Measurements from ENCODE around the gene MTAP.

MTAP gene

DNA sequence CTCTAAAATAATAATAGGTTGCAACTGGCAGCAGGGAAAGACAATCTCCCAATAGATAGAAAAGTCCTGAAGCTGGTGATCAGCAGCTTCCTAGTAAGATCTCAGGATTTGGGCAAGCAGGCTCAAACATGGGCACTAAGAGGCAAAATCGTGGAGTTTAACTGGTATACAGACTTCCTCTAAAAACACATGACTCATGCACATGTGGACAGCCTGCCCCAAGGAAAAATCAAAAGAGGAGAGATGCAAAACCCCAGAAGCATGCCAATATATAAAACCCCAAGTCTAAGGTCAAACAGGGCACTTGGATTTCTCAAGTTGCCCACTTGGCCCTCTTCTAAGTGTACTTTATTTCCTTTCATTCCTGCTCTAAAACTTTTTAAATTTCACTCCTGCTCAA, 129.0 kb downstream of the MTAP start:
- no peak overlapping the region for H3K27ac ChIP-seq (ENCODE audit: low read depth, low read length)
- no peak overlapping the region for H3K4me2 ChIP-seq (ENCODE audit: low read length)
- TF ChIP-seq CTCF (IDR thresholded peaks at IDR 0.05; ENCODE audit: low read depth, low read length, poor library complexity, severe bottlenecking) (no peak), EZH2phosphoT487 (IDR thresholded peaks at IDR 0.05; ENCODE audit: borderline replicate concordance, low read length) (no peak)
- H3F3A ChIP-seq (ENCODE audit: control insufficient read depth, insufficient read depth), result no peaks in the 10 kb centered on the region
- no peak overlapping the region for H3K4me3 ChIP-seq (ENCODE audit: low read length)
- no peaks in the 10 kb centered on the region for H3K27me3 ChIP-seq (ENCODE audit: control insufficient read depth, low read length)
- no peaks in the 10 kb centered on the region for H3K4me1 ChIP-seq (ENCODE audit: control insufficient read depth, low read length)
- H3K9me3 ChIP-seq (ENCODE audit: control insufficient read depth, insufficient read depth, low read length), result no peaks in the 10 kb centered on the region
- no peaks in the 10 kb centered on the region for H3K79me2 ChIP-seq (ENCODE audit: control insufficient read depth, low read length)
- H3K9me2 ChIP-seq (replicated peaks; ENCODE audit: control insufficient read depth, low read length), result no peaks in the 10 kb centered on the region
- no peaks in the 10 kb centered on the region for H4K20me1 ChIP-seq (ENCODE audit: control insufficient read depth, insufficient read depth, low read depth, low read length)
- no peaks in the 10 kb centered on the region for H3K36me3 ChIP-seq (ENCODE audit: control insufficient read depth, low read length)

- Histone ChIP-seq H3K4me3 (ENCODE audit: low read length) (no peak overlapping the region), H3K4me1 (ENCODE audit: control insufficient read depth, low read length) (no peaks in the 10 kb centered on the region), H3F3A (ENCODE audit: control insufficient read depth, insufficient read depth) (no peaks in the 10 kb centered on the region), H4K20me1 (ENCODE audit: control insufficient read depth, insufficient read depth, low read depth, low read length) (no peaks in the 10 kb centered on the region), H3K4me2 (ENCODE audit: low read length) (no peak overlapping the region), H3K9me3 (ENCODE audit: control insufficient read depth, insufficient read depth, low read length) (no peaks in the 10 kb centered on the region), H3K27ac (ENCODE audit: low read depth, low read length) (no peak overlapping the region), H3K36me3 (ENCODE audit: control insufficient read depth, low read length) (no peaks in the 10 kb centered on the region), H3K79me2 (ENCODE audit: control insufficient read depth, low read length) (no peaks in the 10 kb centered on the region), H3K9me2 (replicated peaks; ENCODE audit: control insufficient read depth, low read length) (no peaks in the 10 kb centered on the region), H3K27me3 (ENCODE audit: control insufficient read depth, low read length) (no peaks in the 10 kb centered on the region)
- TF ChIP-seq EZH2phosphoT487 (IDR thresholded peaks at IDR 0.05; ENCODE audit: borderline replicate concordance, low read length) (no peak), CTCF (IDR thresholded peaks at IDR 0.05; ENCODE audit: low read depth, low read length, poor library complexity, severe bottlenecking) (no peak)
These were observed 130.8 kb downstream of the MTAP start for GRCh38 chr9:21933281-21933680.

- Histone ChIP-seq H3F3A (ENCODE audit: control insufficient read depth, insufficient read depth) (no peaks in the 10 kb centered on the region), H4K20me1 (ENCODE audit: control insufficient read depth, insufficient read depth, low read depth, low read length) (no peaks in the 10 kb centered on the region), H3K4me1 (ENCODE audit: control insufficient read depth, low read length) (no peaks in the 10 kb centered on the region), H3K27me3 (ENCODE audit: control insufficient read depth, low read length) (no peaks in the 10 kb centered on the region), H3K79me2 (ENCODE audit: control insufficient read depth, low read length) (no peaks in the 10 kb centered on the region), H3K27ac (ENCODE audit: low read depth, low read length) (no peak overlapping the region), H3K36me3 (ENCODE audit: control insufficient read depth, low read length) (no peaks in the 10 kb centered on the region), H3K9me2 (replicated peaks; ENCODE audit: control insufficient read depth, low read length) (no peaks in the 10 kb centered on the region), H3K4me2 (ENCODE audit: low read length) (no peak overlapping the region), H3K4me3 (ENCODE audit: low read length) (no peak overlapping the region), H3K9me3 (ENCODE audit: control insufficient read depth, insufficient read depth, low read length) (no peaks in the 10 kb centered on the region)
- TF ChIP-seq EZH2phosphoT487 (IDR thresholded peaks at IDR 0.05; ENCODE audit: borderline replicate concordance, low read length), result no peak
- no peak for TF ChIP-seq CTCF (IDR thresholded peaks at IDR 0.05; ENCODE audit: low read depth, low read length, poor library complexity, severe bottlenecking)
These were observed 131.4 kb downstream of the MTAP start for GRCh38 chr9:21933865-21934264.

GRCh38 chr9:21935631-21936030, 133.2 kb downstream of the MTAP start:
- no peaks in the 10 kb centered on the region for H3F3A ChIP-seq (ENCODE audit: control insufficient read depth, insufficient read depth)
- no peak overlapping the region for H3K27ac ChIP-seq (ENCODE audit: low read depth, low read length)
- H3K4me1 ChIP-seq (ENCODE audit: control insufficient read depth, low read length), result no peaks in the 10 kb centered on the region
- no peaks in the 10 kb centered on the region for H3K36me3 ChIP-seq (ENCODE audit: control insufficient read depth, low read length)
- H3K4me3 ChIP-seq (ENCODE audit: low read length), result no peak overlapping the region
- H3K79me2 ChIP-seq (ENCODE audit: control insufficient read depth, low read length), result no peaks in the 10 kb centered on the region
- no peaks in the 10 kb centered on the region for H3K9me3 ChIP-seq (ENCODE audit: control insufficient read depth, insufficient read depth, low read length)
- no peak overlapping the region for H3K4me2 ChIP-seq (ENCODE audit: low read length)
- no peak for TF ChIP-seq EZH2phosphoT487 (IDR thresholded peaks at IDR 0.05; ENCODE audit: borderline replicate concordance, low read length)
- TF ChIP-seq CTCF (IDR thresholded peaks at IDR 0.05; ENCODE audit: low read depth, low read length, poor library complexity, severe bottlenecking), result no peak
- H3K9me2 ChIP-seq (replicated peaks; ENCODE audit: control insufficient read depth, low read length), result no peaks in the 10 kb centered on the region
- H4K20me1 ChIP-seq (ENCODE audit: control insufficient read depth, insufficient read depth, low read depth, low read length), result no peaks in the 10 kb centered on the region
- no peaks in the 10 kb centered on the region for H3K27me3 ChIP-seq (ENCODE audit: control insufficient read depth, low read length)

Measured in DOHH2 (cell line).